ENCODE measurements around the gene WDFY4.

Gene WDFY4

DNA sequence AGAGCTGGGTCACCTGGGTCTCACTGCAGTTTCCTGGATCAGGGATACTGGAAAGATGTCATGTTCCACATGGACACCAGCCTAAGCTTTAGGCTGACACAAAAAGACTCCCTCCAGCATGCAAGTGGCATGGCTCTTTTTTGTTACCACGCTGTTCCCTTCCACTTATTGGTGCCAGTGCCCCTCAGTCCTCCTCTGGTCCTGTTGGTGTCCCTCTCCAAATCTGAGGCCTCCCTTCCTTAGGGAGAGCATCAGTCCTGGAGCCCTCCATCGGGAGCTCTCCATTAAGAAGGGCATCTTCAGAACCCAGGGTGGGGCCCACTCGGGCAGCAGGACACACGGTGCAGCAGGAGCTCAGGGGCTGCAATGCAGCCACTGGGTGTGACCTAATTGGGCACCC lies 331.0 kb downstream of the WDFY4 start:
- TF ChIP-seq, protein P1, sequence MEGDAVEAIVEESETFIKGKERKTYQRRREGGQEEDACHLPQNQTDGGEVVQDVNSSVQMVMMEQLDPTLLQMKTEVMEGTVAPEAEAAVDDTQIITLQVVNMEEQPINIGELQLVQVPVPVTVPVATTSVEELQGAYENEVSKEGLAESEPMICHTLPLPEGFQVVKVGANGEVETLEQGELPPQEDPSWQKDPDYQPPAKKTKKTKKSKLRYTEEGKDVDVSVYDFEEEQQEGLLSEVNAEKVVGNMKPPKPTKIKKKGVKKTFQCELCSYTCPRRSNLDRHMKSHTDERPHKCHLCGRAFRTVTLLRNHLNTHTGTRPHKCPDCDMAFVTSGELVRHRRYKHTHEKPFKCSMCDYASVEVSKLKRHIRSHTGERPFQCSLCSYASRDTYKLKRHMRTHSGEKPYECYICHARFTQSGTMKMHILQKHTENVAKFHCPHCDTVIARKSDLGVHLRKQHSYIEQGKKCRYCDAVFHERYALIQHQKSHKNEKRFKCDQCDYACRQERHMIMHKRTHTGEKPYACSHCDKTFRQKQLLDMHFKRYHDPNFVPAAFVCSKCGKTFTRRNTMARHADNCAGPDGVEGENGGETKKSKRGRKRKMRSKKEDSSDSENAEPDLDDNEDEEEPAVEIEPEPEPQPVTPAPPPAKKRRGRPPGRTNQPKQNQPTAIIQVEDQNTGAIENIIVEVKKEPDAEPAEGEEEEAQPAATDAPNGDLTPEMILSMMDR (conservative IDR thresholded peaks at IDR 0.05), result no peak
- no peak for TF ChIP-seq ZFX (IDR thresholded peaks at IDR 0.05)
- no peak overlapping the region for H3K27ac ChIP-seq

DNA sequence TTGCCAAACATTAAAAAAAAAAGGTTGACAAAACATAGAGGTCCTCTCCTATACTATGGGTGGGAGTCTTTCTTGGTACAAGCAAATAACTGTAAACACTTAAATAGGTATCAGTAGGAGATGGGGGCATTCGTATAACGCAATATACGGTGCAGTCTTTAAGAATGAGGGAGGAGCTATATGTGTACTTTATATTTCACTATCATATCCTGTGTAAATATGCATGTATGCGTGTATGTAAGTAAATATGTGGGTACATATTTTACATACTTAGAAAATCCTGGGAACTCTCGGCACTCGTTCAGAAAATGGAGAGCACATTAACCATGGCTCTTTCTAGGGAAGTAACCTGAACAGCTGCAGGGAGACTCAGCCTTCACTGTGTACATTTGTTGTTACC lies 337.0 kb downstream of the WDFY4 start:
- H3K27ac ChIP-seq, result no peak overlapping the region
- TF ChIP-seq, protein P1 (conservative IDR thresholded peaks at IDR 0.05), result no peak
- no peak for TF ChIP-seq ZFX (IDR thresholded peaks at IDR 0.05)

GRCh38 chr10:49023071-49023470 lies 338.4 kb downstream of the WDFY4 start:
- no peak overlapping the region for H3K27ac ChIP-seq
- TF ChIP-seq ZFX (IDR thresholded peaks at IDR 0.05), result no peak
- TF ChIP-seq, protein P1 (conservative IDR thresholded peaks at IDR 0.05), result no peak

DNA sequence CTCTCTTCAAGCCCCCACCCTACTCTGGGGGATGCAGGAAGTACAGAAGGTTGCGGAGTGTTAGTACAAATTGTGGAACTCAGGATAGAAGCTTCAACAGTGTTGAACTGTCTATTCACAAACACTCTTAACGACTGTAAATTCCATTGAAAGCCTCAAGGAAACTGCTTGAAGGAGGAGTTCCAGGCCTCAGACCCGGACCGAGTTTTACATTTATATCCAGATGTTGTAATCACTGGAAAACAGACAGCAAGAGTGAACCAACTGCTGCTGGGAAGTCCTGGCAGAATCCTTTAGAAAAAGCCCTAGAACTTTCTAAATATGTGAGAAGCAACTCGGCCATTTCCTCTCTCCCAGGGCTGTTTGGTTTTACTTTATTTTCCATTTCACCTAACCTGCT lies 339.1 kb downstream of the WDFY4 start:
- no peak for TF ChIP-seq ZFX (IDR thresholded peaks at IDR 0.05)
- TF ChIP-seq, protein P1 (conservative IDR thresholded peaks at IDR 0.05), result no peak

GRCh38 chr10:49024484-49024883 lies 339.8 kb downstream of the WDFY4 start:
- no peak for TF ChIP-seq ZFX (IDR thresholded peaks at IDR 0.05)
- TF ChIP-seq, protein P1 (conservative IDR thresholded peaks at IDR 0.05), result no peak
- H3K27ac ChIP-seq, result no peak overlapping the region

More for the DNA sequence above, 339.1 kb downstream of the WDFY4 start:
- H3K27ac ChIP-seq, result no peak overlapping the region

- TF ChIP-seq, protein P1 (conservative IDR thresholded peaks at IDR 0.05), result no peak
- TF ChIP-seq ZFX (IDR thresholded peaks at IDR 0.05), result no peak
- H3K27ac ChIP-seq, result no peak overlapping the region
Observed at GRCh38 chr10:49025347-49025983, 340.8 kb downstream of the WDFY4 start.

DNA sequence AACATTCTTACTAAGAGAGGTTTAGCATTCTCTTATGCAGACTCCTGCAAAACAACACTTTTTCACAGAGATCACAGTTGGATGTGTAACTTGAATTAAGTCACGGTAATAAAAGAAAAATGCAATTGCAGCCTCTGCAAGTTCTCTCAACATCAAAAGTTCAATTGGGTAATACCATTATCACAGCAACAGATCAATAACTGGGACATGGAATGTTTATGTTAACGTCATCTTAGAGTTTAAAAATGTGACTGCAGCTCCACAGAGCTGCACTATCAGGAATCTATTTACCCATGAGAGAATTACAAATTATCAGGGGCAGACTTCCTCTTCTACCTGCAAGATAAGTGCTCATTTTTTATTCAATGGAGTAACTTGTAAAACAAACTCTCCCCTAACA lies 344.0 kb downstream of the WDFY4 start:
- H3K27ac ChIP-seq, result no peak overlapping the region
- TF ChIP-seq, protein P1 (conservative IDR thresholded peaks at IDR 0.05), result no peak

Data from C4-2B (cell line).